NOMO-1 treated with dmso at 0.1 percent for 144 hours (cell line): ENCODE measurements around the gene EBI3.
"Not testable (repeated sequence)": the region's sequence is repeated elsewhere in the genome, so short reads cannot be mapped to it uniquely, and the experiment has no call there.

Experiments used
- DNase-seq: peaks from one replicate; lab custom pipeline; 2025; ENCODE audit not compliant: unreplicated experiment; lab: John Stamatoyannopoulos, UW

Gene EBI3

GRCh38 chr19:4199699-4200293 lies 29.5 kb upstream of the EBI3 start:
- no peak for DNase-seq

DNA sequence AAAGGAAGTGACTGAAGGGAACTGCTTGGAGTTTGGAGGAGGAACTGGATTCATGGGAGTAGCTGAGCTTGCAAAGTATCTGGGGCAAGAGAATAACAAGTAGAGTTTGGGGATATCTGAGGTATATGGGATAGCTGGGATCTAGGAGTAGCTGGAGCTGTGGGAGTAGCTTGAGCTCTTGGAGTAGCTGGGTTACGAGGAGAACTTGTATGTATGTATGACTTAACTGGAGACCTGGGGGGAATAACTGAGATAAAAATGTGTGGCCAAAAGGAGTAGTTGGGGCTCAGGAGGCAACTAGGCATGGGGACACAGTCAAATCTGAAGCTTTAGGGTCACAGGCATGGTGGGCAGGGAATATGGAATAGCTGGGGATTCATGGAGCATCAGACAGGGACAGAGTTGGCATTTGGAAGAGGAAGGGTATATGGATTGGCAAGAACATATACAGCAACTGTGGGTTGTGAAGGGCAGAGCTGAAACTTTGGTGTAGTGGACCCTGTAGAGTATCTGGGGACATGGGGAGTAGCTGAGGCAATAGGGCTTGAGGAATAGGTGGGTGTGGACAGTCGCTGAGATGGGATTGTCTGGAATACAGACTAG lies 28.3 kb upstream of the EBI3 start:
- no peak for DNase-seq

GRCh38 chr19:4201798-4202197 lies 27.5 kb upstream of the EBI3 start:
- no peak for DNase-seq

DNA sequence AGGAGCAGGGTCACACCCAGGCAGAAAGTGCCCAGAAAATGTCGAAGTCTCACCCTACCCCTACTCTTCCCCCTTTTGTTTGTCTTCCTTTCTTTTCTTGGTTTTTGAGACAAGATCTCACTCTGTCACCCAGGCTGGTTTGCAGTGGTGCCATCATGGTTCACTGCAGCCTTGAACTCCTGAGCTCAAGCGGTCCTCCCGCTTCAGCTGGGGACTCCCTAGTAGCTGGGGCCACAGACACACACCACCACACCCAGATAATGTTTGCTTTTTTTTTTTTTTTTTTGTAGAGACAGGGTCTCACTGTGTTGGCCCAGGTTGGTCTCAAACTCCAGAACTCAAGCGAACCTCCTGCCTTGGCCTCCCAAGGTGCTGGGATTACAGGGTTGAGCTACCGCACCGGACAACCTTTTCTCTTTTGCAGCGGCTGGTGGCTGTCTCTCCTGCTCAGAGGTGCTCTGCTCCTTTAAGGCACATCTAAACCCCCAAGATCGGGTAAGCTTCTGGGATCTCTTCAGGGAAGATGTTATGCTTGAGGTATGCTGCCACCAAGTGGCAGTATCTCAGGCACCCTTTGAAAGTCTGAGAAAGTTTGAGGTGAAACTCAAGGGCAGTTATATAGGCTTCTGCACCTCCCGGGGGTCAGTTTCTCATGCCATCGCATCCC lies 22.4 kb upstream of the EBI3 start:
- no peak for DNase-seq

DNA sequence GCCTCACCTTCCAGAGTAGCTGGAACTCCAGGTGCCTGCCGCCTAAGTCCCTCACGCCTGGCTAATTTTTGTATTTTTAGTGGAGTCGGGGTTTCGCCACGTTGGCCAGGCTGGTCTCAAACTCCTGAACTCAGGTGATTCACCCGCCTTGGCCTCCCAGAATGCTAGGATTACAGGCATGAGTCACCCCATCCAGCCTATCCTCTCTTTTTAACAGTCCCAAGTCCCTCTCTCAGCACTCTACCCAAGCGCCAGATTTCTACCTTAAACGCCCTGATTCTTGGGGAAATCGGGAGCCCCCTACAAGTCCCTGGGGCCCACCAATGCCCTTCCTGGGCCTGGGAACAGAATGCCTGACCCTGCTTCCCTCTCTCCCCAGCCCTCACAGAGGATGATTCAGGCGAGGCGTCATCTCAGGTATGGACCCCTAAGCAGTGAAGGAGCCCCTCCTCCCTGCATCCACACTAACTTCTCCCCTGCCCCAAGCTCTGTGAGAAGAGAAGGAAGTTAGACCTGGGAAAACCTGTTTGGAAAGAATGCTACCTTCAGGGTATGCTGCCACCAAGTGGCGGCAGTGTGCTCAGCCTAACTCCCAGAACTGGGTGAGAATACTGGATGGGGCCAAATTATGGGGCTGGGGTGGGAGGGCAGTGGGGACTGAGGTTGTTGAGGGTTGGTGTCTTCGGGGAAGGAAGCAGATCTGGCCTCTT lies 20.8 kb upstream of the EBI3 start:
- DNase-seq = no peak

GRCh38 chr19:4210166-4210731 lies 19.1 kb upstream of the EBI3 start:
- DNase-seq = no peak

- no peak for DNase-seq
Measured at GRCh38 chr19:4213116-4213515, 16.2 kb upstream of the EBI3 start.

- no peak for DNase-seq
Measured at GRCh38 chr19:4215807-4216206, 13.5 kb upstream of the EBI3 start.

DNA sequence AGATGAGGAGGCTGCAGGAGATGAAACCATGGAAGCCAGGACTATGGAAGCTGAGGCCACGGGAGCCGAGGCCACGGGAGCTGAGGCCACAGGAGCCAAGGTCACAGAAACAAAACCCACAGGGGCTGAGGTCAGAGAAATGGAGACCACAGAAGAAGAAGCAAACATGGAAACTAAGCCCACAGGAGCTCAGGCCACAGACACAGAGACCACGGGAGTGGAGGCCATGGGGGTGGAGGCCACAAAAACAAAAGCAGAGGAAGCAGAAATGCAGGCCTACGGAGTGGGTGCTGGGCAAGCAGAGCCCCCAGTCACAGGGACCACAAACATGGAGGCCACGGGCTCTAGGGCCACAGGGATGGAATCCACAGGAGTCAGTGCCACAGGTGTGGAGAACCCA lies 12.5 kb upstream of the EBI3 start:
- no peak for DNase-seq

DNA sequence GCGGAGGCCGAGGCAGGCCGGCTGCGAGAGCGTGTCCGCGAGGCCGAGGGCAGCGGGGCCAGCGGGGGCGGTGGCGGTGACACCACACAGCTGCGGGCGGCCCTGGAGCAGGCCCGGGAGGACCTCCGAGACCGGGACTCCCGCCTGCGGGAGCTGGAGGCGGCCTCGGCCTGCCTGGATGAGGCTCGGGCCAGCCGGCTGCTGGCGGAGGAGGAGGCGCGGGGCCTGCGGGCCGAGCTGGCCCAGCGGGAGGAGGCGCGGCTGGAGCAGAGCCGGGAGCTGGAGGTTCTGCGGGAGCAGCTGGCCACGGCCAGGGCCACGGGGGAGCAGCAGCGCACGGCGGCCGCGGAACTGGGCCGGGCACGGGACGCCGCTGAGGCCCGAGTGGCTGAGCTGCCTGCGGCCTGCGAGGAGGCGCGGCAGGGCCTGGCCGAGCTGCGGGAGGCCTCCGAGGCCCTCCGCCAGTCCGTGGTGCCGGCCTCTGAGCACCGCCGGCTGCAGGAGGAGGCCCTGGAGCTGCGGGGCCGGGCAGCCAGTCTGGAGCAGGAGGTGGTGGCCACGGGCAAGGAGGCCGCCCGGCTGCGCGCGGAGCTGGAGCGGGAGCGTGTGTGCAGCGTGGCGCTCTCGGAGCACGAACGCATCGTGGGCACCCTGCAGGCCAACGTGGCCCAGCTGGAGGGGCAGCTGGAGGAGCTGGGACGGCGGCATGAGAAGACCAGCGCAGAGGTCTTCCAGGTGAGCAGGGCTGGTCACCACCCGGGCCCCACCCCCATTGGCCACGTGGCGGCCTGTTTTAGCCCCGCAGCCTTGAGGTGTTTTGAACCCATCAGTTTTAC lies 11.7 kb upstream of the EBI3 start:
- no peak for DNase-seq

- not testable (repeated sequence) for DNase-seq
Measured at GRCh38 chr19:4218523-4218922, 10.8 kb upstream of the EBI3 start.

DNA sequence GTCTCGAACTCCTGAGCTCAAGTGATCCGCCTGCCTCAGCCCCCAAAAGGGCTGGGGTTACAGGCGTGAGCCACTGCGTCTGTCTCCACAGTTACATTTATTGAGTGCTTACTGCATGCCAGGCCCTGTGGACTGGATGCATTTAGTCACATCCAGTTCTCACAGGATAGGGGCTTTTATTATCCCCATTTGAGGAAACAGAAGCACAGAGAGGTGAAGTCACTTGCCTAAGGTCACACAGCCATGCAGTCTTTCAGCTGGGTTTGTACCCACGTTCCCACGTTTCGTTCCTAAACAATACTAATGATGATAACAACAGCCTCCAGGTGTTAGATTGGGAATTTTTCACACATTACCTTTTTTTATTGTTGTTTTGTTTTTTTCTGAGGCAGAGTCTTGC lies 9.1 kb upstream of the EBI3 start:
- DNase-seq = no peak

GRCh38 chr19:4224470-4224869 lies 4.9 kb upstream of the EBI3 start:
- no peak for DNase-seq

GRCh38 chr19:4225885-4226284 lies 3.4 kb upstream of the EBI3 start:
- no peak for DNase-seq

DNA sequence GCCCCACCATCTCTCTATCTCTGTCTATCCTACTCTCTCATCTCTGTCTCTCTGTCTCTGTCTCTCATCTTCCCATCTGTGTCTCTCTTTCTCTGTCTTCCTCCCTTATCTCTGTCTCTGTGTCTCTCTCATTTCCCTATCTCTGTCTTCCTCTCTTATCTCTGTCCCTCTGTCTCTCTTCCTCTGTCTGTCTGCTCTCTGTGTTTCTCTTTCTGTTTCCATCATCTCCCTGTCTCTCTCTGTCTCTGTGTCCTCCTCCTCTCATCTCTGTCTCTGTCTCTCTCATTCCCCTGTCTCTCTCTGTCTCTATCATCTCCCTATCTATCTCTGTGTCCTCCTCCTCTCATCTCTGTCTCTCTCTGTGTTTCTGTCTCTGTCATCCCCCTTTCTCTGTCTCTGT lies 1.6 kb upstream of the EBI3 start:
- DNase-seq = no peak

DNA sequence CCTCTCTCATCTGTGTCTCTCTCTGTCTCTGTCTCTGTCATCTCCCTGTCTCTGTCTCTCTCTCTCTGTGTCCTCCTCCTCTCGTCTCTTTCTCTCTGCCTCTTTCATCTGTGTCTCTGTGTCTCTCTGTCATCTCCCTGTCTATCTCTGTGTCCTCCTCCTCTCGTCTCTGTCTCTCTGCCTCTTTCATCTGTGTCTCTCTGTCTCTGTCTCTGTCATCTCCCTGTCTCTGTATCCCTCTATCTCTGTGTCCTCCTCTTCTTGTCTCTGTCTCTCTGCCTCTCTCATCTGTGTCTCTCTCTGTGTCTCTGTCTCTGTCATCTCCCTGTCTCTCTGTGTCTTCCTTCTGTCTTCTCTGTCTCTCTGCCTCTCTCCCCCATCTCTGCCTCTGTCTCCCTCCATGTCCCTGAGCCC lies 551 bp upstream of the EBI3 start:
- no peak for DNase-seq

- not testable (repeated sequence) for DNase-seq
Measured at GRCh38 chr19:4230237-4230636, 914 bp downstream of the EBI3 start.

DNA sequence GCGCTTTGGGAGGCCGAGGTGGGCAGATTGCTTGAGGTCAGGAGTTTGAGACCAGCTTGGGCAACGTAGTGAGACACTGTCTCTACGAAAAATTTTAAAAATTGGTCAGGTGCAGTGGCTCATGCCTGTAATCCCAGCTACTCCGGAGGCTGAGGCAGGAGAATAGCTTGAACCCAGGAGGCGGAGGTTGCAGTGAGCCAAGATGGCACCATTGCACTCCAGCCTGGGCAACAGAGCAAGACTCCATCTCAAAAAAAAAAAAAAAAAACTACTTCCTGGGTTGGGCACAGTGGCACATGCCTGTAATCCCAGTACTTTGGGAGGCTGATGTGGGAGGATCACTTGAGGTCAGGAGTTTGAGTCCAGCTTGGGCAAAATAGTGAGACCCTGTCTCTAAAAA lies 2.2 kb downstream of the EBI3 start:
- not testable (repeated sequence) for DNase-seq

DNA sequence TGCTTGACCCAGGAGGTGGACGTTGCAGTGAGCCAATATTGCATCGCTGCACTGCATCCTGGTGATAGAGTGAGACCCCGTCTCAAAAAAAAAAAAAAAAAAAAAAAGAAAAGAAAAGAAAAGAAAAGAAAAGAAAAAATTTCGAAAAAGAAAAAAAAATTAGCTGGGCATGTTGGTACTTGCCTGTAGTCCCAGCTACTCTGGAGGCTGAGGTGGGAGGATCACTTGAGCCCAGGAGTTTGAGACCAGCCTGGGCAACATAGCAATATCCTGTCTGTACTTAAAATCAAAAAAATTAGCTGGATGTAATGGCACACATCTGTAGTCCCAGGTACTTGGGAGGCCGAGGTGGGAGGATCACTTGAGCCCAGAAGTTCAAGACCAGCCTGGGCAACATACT lies 2.8 kb downstream of the EBI3 start:
- DNase-seq = not testable (repeated sequence)

GRCh38 chr19:4232614-4233281 lies 3.4 kb downstream of the EBI3 start:
- no peak for DNase-seq
